ENCODE results near the gene MTHFD2L.

MTHFD2L gene

GRCh38 chr4:74133786-74134499 is 24.0 kb upstream of the MTHFD2L start:
- peak; percentile 34 for DNase-seq

GRCh38 chr4:74134500-74134852 is 23.4 kb upstream of the MTHFD2L start:
- DNase-seq: no peak

GRCh38 chr4:74146581-74147129 is 11.3 kb upstream of the MTHFD2L start:
- DNase-seq: no peak

- no peak for DNase-seq
These were observed 9.7 kb upstream of the MTHFD2L start for GRCh38 chr4:74148205-74148604.

- DNase-seq: no peak
These were observed 5.1 kb upstream of the MTHFD2L start for GRCh38 chr4:74152836-74153235.

- no peak for DNase-seq
These were observed 1.4 kb upstream of the MTHFD2L start for GRCh38 chr4:74156521-74156920.

GRCh38 chr4:74157154-74157553 is 764 bp upstream of the MTHFD2L start:
- no peak for DNase-seq

- peak; percentile 19 for DNase-seq
These were observed 686 bp downstream of the MTHFD2L start for GRCh38 chr4:74158466-74159142.

- DNase-seq: no peak
These were observed 1.3 kb downstream of the MTHFD2L start for GRCh38 chr4:74159143-74159709.

GRCh38 chr4:74161666-74162450 is 3.9 kb downstream of the MTHFD2L start:
- no peak for DNase-seq

GRCh38 chr4:74166135-74166534 is 8.2 kb downstream of the MTHFD2L start:
- no peak for DNase-seq

GRCh38 chr4:74166818-74167217 is 8.9 kb downstream of the MTHFD2L start:
- no peak for DNase-seq

GRCh38 chr4:74167585-74167984 is 9.7 kb downstream of the MTHFD2L start:
- no peak for DNase-seq

GRCh38 chr4:74168841-74169240 is 10.9 kb downstream of the MTHFD2L start:
- no peak for DNase-seq

- DNase-seq: no peak
These were observed 15.4 kb downstream of the MTHFD2L start for GRCh38 chr4:74173321-74173720.

GRCh38 chr4:74174421-74174820 is 16.5 kb downstream of the MTHFD2L start:
- DNase-seq: no peak

GRCh38 chr4:74174941-74175340 is 17.0 kb downstream of the MTHFD2L start:
- no peak for DNase-seq

GRCh38 chr4:74175379-74175778 is 17.5 kb downstream of the MTHFD2L start:
- DNase-seq: no peak

- DNase-seq: no peak
These were observed 20.9 kb downstream of the MTHFD2L start for GRCh38 chr4:74178798-74179197.

- DNase-seq: no peak
These were observed 23.3 kb downstream of the MTHFD2L start for GRCh38 chr4:74181219-74181618.

GRCh38 chr4:74188912-74189311 is 31.0 kb downstream of the MTHFD2L start:
- no peak for DNase-seq

GRCh38 chr4:74189331-74190043 is 31.6 kb downstream of the MTHFD2L start:
- DNase-seq: peak; percentile 70

GRCh38 chr4:74190332-74190731 is 32.4 kb downstream of the MTHFD2L start:
- no peak for DNase-seq

All from NCI-H2029 (cell line).